Measurements from ENCODE around the gene TRABD2B. TPM values are rescaled to one million over a fixed set of nuclear protein-coding genes. Genes with fewer than 3 reads are reported as not detected.

The TRABD2B gene
- total RNA-seq, 2 donors from 2014 or later = 3.1 to 8.1 TPM

GRCh38 chr1:47885062-47885830 is 111.9 kb downstream of the TRABD2B start:
- Histone ChIP-seq H3K36me3 (no peaks in the 10 kb centered on the region), H3K9me3 (no peaks in the 10 kb centered on the region), H3K27me3 (no peaks in the 10 kb centered on the region), H3K4me1 (peaks cover 0 to 5% of the 10 kb centered on the region in 2 donors), H3K27ac (no peak overlapping the region), H3K4me3 (no peak overlapping the region)
- TF ChIP-seq CTCF (IDR thresholded peaks at IDR 0.05) = no peak
- DNase-seq (ENCODE audit: low spot score) = no peak

- no peak for DNase-seq (ENCODE audit: low spot score)
- H3K27me3 ChIP-seq = no peaks in the 10 kb centered on the region
- H3K9me3 ChIP-seq = no peaks in the 10 kb centered on the region
- no peak overlapping the region for H3K4me3 ChIP-seq
- no peak overlapping the region for H3K27ac ChIP-seq
- H3K36me3 ChIP-seq = no peaks in the 10 kb centered on the region
- peaks cover 0 to 5% of the 10 kb centered on the region in 2 donors for H3K4me1 ChIP-seq
- TF ChIP-seq CTCF (IDR thresholded peaks at IDR 0.05) = no peak
Observed at GRCh38 chr1:47883963-47884362, 113.2 kb downstream of the TRABD2B start.

- Histone ChIP-seq H3K4me1 (peaks cover 0 to 5% of the 10 kb centered on the region in 2 donors), H3K4me3 (no peak overlapping the region), H3K36me3 (no peaks in the 10 kb centered on the region), H3K27ac (peak overlapping the region in 1 of 2 donors; percentile 20), H3K27me3 (no peaks in the 10 kb centered on the region), H3K9me3 (no peaks in the 10 kb centered on the region)
- no peak for DNase-seq (ENCODE audit: low spot score)
- TF ChIP-seq CTCF (IDR thresholded peaks at IDR 0.05) = no peak
Observed at GRCh38 chr1:47881505-47882442, 115.4 kb downstream of the TRABD2B start.

GRCh38 chr1:47876587-47876963 is 120.6 kb downstream of the TRABD2B start:
- no peak for TF ChIP-seq CTCF (IDR thresholded peaks at IDR 0.05)
- H3K27ac ChIP-seq = no peak overlapping the region

GRCh38 chr1:47875831-47876586 is 121.2 kb downstream of the TRABD2B start:
- Histone ChIP-seq H3K9me3 (no peaks in the 10 kb centered on the region), H3K27ac (no peak overlapping the region), H3K4me3 (no peak overlapping the region), H3K36me3 (no peaks in the 10 kb centered on the region), H3K4me1 (peaks cover 0 to 35% of the 10 kb centered on the region in 2 donors), H3K27me3 (no peaks in the 10 kb centered on the region)
- DNase-seq (ENCODE audit: low spot score) = no peak
- no peak for TF ChIP-seq CTCF (IDR thresholded peaks at IDR 0.05)

More at GRCh38 chr1:47876587-47876963, 120.6 kb downstream of the TRABD2B start:
- Histone ChIP-seq H3K4me3 (no peak overlapping the region), H3K9me3 (no peaks in the 10 kb centered on the region), H3K4me1 (peaks cover 0 to 34% of the 10 kb centered on the region in 2 donors), H3K27me3 (no peaks in the 10 kb centered on the region), H3K36me3 (no peaks in the 10 kb centered on the region)
- DNase-seq (ENCODE audit: low spot score) = no peak
